ENCODE measurements around the gene RNASEH1.
"Not testable (repeated sequence)": the region's sequence is repeated elsewhere in the genome, so short reads cannot be mapped to it uniquely, and the experiment has no call there.

DNA sequence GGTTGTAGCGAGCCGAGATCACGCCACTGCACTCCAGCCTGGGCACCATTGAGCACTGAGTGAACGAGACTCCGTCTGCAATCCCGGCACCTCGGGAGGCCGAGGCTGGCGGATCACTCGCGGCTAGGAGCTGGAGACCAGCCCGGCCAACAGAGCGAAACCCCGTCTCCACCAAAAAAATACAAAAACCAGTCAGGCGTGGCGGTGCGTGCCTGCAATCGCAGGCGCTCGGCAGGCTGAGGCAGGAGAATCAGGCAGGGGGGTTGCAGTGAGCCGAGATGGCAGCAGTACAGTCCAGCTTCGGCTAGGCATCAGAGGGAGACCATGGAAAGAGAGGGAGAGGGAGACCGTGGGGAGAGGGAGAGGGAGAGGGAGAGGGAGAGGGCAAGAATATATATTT is 11.5 kb upstream of the RNASEH1 start:
- not testable (repeated sequence) for TF ChIP-seq TAF1, POLR2A, POLR2AphosphoS5 (IDR thresholded peaks at IDR 0.05; ENCODE audit: low read depth, low read length)

Data from GM12891 (cell line).